ENCODE measurements around the gene ATOX1.
"Not testable (repeated sequence)": the region's sequence is repeated elsewhere in the genome, so short reads cannot be mapped to it uniquely, and the experiment has no call there.

ATOX1 gene, protein sequence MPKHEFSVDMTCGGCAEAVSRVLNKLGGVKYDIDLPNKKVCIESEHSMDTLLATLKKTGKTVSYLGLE

GRCh38 chr5:151758430-151759241 is at the start of gene ATOX1:
Gene ATOX1 (minus strand): TSS chr5:151758631. CDS start chr5:151758551, 80 bp downstream.
- DNase-seq (ENCODE audit: low read depth): peak; percentile 59

DNA sequence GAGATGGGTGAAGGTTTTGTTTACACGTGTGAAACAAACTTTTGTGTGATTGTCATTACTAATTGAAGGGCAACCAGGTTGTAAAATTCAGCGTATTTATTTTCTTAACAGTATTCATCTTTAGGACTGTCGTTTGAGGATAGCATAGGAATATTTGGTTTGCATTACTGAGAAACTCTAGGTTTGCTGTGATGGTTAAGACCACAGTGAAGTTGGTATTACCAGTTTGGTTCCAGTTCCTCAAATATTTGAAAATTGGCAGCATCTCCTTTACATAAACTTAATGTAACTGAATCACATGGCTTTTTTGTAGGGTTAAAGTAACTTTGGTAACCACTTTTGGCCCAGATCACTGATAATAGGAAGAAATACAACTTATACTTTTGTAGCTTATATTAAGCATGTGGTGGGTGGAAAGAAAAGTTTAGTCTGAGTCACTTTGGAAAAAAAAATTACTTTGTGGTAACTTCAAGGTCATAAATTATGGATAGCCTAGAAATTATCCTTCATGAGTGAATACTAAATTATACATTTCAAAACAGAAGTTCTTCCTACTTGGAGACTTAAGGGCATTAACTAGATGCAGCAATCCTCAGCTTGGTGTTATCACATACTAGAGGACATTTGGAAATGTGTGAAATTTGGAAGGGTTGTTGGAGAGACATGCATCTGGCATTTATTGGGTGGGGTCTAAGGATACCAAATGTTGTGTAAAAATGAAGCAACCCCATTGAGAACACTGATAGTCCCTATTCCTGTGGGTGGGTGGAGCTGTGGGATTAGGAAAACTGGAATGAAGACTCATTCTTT is 47.2 kb upstream of the ATOX1 start:
- no peak for DNase-seq (ENCODE audit: low read depth)

DNA sequence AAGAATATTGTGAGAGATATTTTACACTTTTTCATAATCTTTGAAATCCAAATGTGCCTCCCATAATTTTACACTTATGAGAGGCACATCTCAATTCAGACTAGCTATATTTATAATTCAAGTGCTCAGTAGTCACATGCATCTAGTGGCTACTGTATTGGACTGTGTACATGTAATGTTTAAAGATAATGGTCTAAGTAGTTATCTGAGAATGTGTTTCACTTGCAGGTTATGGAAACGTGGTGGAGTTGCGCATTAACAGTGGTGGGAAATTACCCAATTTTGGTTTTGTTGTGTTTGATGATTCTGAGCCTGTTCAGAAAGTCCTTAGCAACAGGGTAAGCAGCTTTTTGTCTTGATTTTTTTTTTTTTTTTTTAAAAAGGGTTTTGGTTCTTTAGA is 42.1 kb upstream of the ATOX1 start:
- no peak for DNase-seq (ENCODE audit: low read depth)

GRCh38 chr5:151799407-151799806 is 41.0 kb upstream of the ATOX1 start:
- no peak for DNase-seq (ENCODE audit: low read depth)

GRCh38 chr5:151798674-151799073 is 40.2 kb upstream of the ATOX1 start:
- DNase-seq (ENCODE audit: low read depth): no peak

DNA sequence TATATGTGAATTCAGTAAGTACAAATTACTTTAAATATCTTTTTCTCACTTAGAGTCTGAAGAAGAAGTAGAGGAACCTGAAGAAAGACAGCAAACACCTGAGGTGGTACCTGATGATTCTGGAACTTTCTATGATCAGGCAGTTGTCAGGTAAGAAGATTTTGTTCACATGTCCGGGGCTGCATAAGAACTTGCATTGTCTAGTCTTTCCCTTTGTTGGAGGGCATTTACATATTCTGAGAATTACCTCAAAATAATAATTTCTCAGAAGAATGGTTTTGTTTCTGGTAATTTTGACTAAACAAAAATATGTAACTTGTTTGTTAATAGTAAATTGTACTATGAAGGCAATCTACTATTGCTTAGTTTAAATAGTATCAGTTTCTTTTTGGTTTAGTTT is 37.0 kb upstream of the ATOX1 start:
- no peak for DNase-seq (ENCODE audit: low read depth)

DNA sequence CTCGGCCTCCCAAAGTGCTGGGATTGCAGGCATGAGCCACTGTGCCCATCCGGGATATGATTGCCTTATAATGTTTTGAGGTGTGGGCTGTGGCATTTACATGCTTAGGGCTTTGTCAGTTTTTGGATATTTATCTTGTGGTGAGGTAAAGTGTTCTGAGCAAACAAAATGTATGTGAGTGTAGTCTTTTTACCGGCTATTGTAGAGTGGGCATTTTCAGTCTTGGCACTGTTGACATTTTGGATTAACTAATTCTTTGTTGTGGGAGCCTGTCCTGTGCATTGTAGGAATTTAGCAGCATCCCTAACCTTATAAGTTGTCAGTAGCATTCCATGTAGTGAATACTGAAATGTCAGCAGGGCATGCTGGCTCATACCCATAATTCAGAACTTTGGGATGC is 34.9 kb upstream of the ATOX1 start:
- no peak for DNase-seq (ENCODE audit: low read depth)

DNA sequence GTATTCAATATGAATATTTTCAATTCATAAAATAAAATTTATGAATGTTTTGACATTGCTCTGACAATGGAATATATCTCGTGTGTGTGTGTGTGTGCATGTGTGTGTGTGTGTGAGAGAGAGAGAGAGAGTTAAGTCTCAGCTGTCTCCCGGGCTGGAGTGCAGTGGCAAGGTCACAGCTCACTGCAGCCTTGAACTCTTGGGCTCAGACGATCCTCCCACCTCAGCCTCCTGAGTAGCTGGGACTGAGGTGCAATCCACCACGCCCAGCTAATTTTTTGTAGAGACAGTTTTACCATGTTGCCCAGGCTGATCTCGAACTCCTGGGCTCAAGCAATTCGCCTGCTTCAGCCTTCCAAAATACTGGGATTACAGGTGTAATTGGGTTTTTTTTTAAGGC is 29.4 kb upstream of the ATOX1 start:
- no peak for DNase-seq (ENCODE audit: low read depth)

DNA sequence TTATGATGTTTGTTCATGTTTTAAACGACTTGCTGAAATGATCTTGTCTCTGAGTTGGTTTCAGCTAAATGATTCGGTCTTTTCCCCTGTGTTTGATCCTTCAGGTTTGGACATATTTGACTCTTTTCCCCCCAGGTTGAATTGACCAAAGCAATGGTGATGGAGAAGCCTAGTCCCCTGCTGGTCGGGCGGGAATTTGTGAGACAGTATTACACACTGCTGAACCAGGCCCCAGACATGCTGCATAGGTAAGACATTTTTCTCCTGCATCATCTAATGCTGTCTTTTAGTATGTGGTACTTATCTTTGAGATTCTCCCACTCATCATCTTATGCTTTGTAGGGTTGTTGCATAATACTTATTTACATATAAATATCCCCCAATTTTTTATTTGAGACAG is 28.0 kb upstream of the ATOX1 start:
- DNase-seq (ENCODE audit: low read depth): no peak

DNA sequence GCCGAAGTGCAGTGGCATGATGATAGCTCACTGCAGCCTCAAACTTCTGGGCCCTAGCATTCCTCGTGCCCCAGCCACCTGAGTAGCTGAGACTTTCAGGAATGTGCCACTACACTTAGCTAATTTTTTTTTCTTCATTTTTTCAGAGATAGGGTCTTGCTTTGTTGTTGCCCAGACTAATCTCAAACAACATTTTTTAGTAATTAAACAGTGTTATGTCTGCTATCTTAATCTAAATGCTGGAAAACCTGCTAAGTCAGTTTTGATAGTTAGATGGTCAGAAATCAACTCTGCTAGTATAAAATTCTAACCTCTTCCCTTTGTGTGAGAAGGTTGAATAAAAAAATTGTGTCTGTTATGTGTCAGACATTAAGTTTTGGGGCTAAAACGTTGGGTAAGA is 25.7 kb upstream of the ATOX1 start:
- no peak for DNase-seq (ENCODE audit: low read depth)

- DNase-seq (ENCODE audit: low read depth): not testable (repeated sequence)
Measured at GRCh38 chr5:151783664-151784063, 25.2 kb upstream of the ATOX1 start.

DNA sequence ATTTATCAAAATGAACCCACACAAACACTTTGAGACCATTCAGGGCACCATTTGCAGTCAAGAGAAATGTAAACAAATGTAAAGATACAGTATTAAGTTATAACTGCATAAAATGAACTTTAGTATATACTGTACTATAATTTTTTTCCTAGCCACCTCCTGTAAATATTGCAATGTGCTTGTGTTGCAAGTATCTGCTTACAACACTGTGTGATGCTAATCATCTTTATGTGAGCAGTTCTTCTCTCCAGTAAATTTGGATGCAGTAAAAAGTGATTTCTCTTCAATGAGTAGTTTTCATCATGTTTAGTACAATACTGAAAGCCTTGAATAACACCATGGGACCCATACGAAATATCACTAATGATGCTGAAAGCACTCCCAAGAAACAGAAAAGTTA is 22.8 kb upstream of the ATOX1 start:
- DNase-seq (ENCODE audit: low read depth): no peak

DNA sequence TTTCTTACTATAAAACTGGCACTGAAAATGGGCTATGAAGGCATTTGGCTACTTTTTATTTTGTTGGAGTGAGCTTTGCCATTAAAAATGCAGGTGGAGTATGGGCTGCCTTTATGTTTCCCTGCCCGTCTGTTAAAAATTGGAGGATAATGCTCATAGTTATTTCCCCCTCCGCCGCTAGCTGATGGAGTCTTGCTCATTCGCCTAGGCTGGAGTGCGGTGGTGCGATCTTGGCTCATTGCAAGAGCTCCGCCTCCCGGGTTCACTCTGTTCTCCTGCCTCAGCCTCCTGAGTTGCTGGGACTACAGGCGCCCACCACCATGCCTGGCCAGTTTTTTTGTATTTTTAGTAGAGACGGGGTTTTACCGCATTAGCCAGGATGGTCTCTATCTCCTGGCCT is 21.9 kb upstream of the ATOX1 start:
- DNase-seq (ENCODE audit: low read depth): no peak

- no peak for DNase-seq (ENCODE audit: low read depth)
Measured at GRCh38 chr5:151779531-151780125, 21.2 kb upstream of the ATOX1 start.

DNA sequence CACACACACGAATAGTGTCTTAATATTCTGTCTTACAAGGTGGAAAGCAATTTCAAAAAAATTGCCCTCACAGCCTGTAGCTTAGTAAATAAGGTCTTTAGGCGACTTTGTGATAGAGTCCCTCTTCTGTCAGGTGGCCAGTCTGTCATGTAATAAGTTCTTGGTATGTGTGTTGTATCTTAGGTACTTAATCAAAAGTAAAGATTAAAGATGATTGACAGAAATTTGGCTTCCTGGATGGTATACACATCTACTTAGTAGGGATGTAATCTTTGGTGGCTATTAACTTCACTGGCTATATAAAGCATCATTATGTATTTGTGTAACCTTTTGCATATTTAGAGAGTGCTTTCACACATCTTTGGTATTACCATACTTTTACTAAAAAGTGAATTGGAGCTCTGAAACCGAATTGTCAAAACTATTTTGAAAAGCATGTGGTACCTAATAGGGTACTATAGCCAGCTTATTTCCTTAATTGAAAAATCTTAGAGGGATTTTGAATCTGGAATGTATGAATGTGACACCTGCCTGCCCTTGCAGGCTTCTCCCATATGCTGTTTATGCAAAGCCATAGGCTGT is 16.7 kb upstream of the ATOX1 start:
- no peak for DNase-seq (ENCODE audit: low read depth)

DNA sequence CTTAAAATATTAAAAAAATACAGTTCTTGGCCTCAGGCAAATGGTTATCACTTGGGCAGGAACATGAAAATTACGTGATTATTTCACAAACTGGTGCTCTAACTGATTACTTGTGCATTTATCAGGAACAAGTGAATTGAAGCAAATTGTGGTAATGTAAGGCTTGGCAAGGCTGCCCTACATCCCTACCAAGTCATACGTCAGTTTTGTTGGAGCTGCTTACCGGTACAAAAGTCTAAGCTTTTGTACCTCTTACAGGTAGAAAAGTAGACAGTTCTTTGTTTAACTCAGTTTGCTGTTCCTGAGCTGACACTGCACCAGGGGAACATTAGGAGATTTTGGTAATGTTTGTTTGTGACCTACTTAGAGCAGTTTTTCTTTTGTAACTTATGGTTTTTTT is 15.5 kb upstream of the ATOX1 start:
- no peak for DNase-seq (ENCODE audit: low read depth)

- no peak for DNase-seq (ENCODE audit: low read depth)
Measured at GRCh38 chr5:151772846-151773561, 14.6 kb upstream of the ATOX1 start.

- DNase-seq (ENCODE audit: low read depth): no peak
Measured at GRCh38 chr5:151772029-151772845, 13.8 kb upstream of the ATOX1 start.

DNA sequence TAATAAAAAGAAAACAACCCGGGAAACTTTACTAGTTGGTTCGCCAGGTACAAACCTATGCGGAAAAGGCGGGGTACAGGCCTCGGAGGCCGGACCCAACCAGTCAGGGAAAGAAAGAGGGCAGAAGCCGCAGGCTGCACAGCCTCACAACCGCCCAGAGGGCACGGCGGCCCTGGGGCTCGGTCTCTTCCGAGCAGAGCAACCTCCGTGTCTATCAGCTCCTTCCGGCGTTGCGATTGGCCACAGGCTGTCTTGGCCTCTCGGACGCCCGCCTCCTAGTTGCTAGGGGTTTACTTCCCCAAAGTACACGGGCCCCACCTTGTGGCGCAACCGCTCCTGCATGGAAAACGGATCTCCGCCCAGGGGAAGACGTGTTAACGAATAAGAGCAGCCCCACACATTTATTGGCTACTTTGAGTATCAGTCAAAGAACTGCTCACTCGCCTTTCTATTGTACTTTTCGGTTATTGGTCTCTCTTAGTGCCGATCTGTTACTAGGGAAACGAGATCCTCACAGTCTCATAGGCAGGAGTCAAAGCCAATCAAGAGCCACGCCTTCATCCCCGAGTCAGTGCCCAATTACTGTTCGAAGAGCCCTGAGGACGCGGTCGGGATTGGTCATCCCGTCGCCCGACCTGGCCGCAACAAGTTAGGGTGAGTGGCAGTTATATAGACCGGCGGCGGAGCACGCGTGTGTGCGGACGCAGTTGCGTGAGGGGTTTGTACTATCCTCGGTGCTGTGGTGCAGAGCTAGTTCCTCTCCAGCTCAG is 13.0 kb upstream of the ATOX1 start, which contains the start of gene G3BP1:
G3BP1 (plus strand) TSS at position 696 of the 770 bp plus-strand sequence. CDS start 14,667 bp downstream, outside the sequence.
- DNase-seq (ENCODE audit: low read depth): peak; percentile 95

Measured in CMK (cell line).